NCI-H82 treated with DMSO at 0.1 percent for 48 hours (cell line): Measurements from ENCODE around the gene SNRPA.
"Not testable (repeated sequence)": the region's sequence is repeated elsewhere in the genome, so short reads cannot be mapped to it uniquely, and the experiment has no call there.

Source experiments
- DNase-seq: peaks from one replicate; lab custom pipeline; 2025; ENCODE audit not compliant: unreplicated experiment; lab: John Stamatoyannopoulos, UW

SNRPA gene

GRCh38 chr19:40721140-40721486, 29.9 kb upstream of the SNRPA start:
- DNase-seq: no peak

GRCh38 chr19:40721936-40722661, 28.9 kb upstream of the SNRPA start:
- DNase-seq: no peak

GRCh38 chr19:40723661-40724254, 27.2 kb upstream of the SNRPA start:
- DNase-seq: no peak

GRCh38 chr19:40724315-40724714, 26.7 kb upstream of the SNRPA start:
- DNase-seq: no peak

- no peak for DNase-seq
These were observed 26.1 kb upstream of the SNRPA start for GRCh38 chr19:40724855-40725254.

GRCh38 chr19:40726279-40726678, 24.7 kb upstream of the SNRPA start:
- no peak for DNase-seq

GRCh38 chr19:40730065-40730464, 20.9 kb upstream of the SNRPA start:
- not testable (repeated sequence) for DNase-seq

- not testable (repeated sequence) for DNase-seq
These were observed 18.7 kb upstream of the SNRPA start for GRCh38 chr19:40732304-40732703.

- no peak for DNase-seq
These were observed 17.9 kb upstream of the SNRPA start for GRCh38 chr19:40733149-40733548.

- DNase-seq: no peak
These were observed 15.8 kb upstream of the SNRPA start for GRCh38 chr19:40735013-40735771.

- no peak for DNase-seq
These were observed 14.3 kb upstream of the SNRPA start for GRCh38 chr19:40736661-40737060.

GRCh38 chr19:40737102-40737644, 13.8 kb upstream of the SNRPA start:
- no peak for DNase-seq

- DNase-seq: no peak
These were observed 11.8 kb upstream of the SNRPA start for GRCh38 chr19:40739030-40739839.

- DNase-seq: no peak
These were observed 10.9 kb upstream of the SNRPA start for GRCh38 chr19:40739871-40740703.

GRCh38 chr19:40740747-40741146, 10.3 kb upstream of the SNRPA start:
- DNase-seq: no peak

GRCh38 chr19:40741527-40742390, 9.2 kb upstream of the SNRPA start:
- DNase-seq: no peak

GRCh38 chr19:40742477-40742876, 8.5 kb upstream of the SNRPA start:
- DNase-seq: no peak

- no peak for DNase-seq
These were observed 8.1 kb upstream of the SNRPA start for GRCh38 chr19:40742886-40743285.

GRCh38 chr19:40743926-40744325, 7.1 kb upstream of the SNRPA start:
- DNase-seq: no peak
